ENCODE data around the gene GALNS. TPM values are rescaled to one million over a fixed set of nuclear protein-coding genes. Genes with fewer than 3 reads are reported as not detected.

GALNS gene
- polyA plus RNA-seq, 2 of the 4 experiments (the other 2 are of a cell fraction): 7.0 to 31.2 TPM

DNA sequence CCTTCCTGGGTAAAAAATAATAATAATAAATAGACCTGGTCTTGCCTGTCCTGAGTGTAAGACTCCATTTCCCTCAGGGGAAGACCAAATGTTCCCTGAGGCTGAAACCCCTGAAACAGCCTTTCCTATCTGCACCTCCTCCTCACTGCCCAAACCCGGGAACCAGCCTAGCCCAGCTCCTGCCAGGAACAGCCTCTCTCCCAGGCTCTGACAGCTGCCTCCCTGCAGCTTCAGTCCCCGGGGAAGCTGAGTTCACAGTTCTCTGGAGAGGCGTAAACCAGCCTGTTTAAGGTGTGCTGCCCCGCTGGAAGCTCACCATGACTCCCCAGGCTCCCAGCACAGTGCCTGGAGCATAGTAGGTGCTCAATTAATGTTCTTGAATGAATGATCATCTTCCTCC lies 60.5 kb downstream of the GALNS start:
- Histone ChIP-seq H3K27ac (no peak overlapping the region), H3K9me3 (no peaks in the 10 kb centered on the region), H3K4me3 (no peak overlapping the region), H3K4me2 (no peak overlapping the region), H3K4me1 (no peaks in the 10 kb centered on the region)
- ChIA-PET POLR2A (interaction anchor here (1.1 kb wide), 1 partner anchor 14 kb away, joined by 3 read pairs; no protein-coding TSS in a partner anchor), CTCF (interaction anchor here (0.6 to 6.2 kb wide), 5 partner anchors 10 to 379 kb away, joined by 3 to 41 read pairs (median 5); partner anchors contain the start of gene PIEZO1)
- TF ChIP-seq NPAS2 (CRISPR knock-in tag; IDR thresholded peaks at IDR 0.05; ENCODE audit: borderline replicate concordance) (no peak), RAD21 (conservative IDR thresholded peaks at IDR 0.05 in 1 of 2, IDR thresholded peaks at IDR 0.05 in 1 of 2) (no peak), KDM1A (IDR thresholded peaks at IDR 0.05; ENCODE audit: low read depth) (no peak), PHF8 (IDR thresholded peaks at IDR 0.05; ENCODE audit: borderline replicate concordance, low read depth) (no peak), ZC3H11A (IDR thresholded peaks at IDR 0.05) (no peak), ZFP36 (IDR thresholded peaks at IDR 0.05; ENCODE audit: borderline replicate concordance, partially characterized antibody) (no peak), CHD2 (IDR thresholded peaks at IDR 0.05; ENCODE audit: low read length, partially characterized antibody) (no peak), MAFK (IDR thresholded peaks at IDR 0.05; ENCODE audit: partially characterized antibody) (no peak), TFCP2L1 (CRISPR knock-in tag; IDR thresholded peaks at IDR 0.05) (no peak), CBX2 (IDR thresholded peaks at IDR 0.05; ENCODE audit: borderline replicate concordance, low read depth) (no peak), FOSL2 (IDR thresholded peaks at IDR 0.05) (no peak), FOSL2 (CRISPR knock-in tag; IDR thresholded peaks at IDR 0.05) (no peak), HEYL (CRISPR knock-in tag; IDR thresholded peaks at IDR 0.05) (no peak)
- TF ChIP-seq, protein P1, sequence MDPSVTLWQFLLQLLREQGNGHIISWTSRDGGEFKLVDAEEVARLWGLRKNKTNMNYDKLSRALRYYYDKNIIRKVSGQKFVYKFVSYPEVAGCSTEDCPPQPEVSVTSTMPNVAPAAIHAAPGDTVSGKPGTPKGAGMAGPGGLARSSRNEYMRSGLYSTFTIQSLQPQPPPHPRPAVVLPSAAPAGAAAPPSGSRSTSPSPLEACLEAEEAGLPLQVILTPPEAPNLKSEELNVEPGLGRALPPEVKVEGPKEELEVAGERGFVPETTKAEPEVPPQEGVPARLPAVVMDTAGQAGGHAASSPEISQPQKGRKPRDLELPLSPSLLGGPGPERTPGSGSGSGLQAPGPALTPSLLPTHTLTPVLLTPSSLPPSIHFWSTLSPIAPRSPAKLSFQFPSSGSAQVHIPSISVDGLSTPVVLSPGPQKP (IDR thresholded peaks at IDR 0.05; ENCODE audit: low read depth, low read length): no peak
- TF ChIP-seq, protein P2, sequence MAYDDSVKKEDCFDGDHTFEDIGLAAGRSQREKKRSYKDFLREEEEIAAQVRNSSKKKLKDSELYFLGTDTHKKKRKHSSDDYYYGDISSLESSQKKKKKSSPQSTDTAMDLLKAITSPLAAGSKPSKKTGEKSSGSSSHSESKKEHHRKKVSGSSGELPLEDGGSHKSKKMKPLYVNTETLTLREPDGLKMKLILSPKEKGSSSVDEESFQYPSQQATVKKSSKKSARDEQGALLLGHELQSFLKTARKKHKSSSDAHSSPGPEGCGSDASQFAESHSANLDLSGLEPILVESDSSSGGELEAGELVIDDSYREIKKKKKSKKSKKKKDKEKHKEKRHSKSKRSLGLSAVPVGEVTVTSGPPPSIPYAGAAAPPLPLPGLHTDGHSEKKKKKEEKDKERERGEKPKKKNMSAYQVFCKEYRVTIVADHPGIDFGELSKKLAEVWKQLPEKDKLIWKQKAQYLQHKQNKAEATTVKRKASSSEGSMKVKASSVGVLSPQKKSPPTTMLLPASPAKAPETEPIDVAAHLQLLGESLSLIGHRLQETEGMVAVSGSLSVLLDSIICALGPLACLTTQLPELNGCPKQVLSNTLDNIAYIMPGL (CRISPR knock-in tag; IDR thresholded peaks at IDR 0.05; ENCODE audit: borderline replicate concordance): no peak
- TF ChIP-seq, protein P3, sequence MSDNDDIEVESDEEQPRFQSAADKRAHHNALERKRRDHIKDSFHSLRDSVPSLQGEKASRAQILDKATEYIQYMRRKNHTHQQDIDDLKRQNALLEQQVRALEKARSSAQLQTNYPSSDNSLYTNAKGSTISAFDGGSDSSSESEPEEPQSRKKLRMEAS (IDR thresholded peaks at IDR 0.05): no peak
- TF ChIP-seq, protein P4, sequence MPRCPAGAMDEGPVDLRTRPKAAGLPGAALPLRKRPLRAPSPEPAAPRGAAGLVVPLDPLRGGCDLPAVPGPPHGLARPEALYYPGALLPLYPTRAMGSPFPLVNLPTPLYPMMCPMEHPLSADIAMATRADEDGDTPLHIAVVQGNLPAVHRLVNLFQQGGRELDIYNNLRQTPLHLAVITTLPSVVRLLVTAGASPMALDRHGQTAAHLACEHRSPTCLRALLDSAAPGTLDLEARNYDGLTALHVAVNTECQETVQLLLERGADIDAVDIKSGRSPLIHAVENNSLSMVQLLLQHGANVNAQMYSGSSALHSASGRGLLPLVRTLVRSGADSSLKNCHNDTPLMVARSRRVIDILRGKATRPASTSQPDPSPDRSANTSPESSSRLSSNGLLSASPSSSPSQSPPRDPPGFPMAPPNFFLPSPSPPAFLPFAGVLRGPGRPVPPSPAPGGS (IDR thresholded peaks at IDR 0.05): no peak
- TF ChIP-seq, protein P5, sequence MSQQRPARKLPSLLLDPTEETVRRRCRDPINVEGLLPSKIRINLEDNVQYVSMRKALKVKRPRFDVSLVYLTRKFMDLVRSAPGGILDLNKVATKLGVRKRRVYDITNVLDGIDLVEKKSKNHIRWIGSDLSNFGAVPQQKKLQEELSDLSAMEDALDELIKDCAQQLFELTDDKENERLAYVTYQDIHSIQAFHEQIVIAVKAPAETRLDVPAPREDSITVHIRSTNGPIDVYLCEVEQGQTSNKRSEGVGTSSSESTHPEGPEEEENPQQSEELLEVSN (IDR thresholded peaks at IDR 0.05; ENCODE audit: borderline replicate concordance, low read depth): no peak
- FAIRE-seq: no peak
- DNase-seq (ENCODE audit: low read depth in 1 of 2, low spot score in 1 of 2): no peak
- 50% methylated on average over 3 of the region's 4 CpGs for WGBS (ENCODE audit: missing lambda C conversion rate)
- no peak for ATAC-seq

DNA sequence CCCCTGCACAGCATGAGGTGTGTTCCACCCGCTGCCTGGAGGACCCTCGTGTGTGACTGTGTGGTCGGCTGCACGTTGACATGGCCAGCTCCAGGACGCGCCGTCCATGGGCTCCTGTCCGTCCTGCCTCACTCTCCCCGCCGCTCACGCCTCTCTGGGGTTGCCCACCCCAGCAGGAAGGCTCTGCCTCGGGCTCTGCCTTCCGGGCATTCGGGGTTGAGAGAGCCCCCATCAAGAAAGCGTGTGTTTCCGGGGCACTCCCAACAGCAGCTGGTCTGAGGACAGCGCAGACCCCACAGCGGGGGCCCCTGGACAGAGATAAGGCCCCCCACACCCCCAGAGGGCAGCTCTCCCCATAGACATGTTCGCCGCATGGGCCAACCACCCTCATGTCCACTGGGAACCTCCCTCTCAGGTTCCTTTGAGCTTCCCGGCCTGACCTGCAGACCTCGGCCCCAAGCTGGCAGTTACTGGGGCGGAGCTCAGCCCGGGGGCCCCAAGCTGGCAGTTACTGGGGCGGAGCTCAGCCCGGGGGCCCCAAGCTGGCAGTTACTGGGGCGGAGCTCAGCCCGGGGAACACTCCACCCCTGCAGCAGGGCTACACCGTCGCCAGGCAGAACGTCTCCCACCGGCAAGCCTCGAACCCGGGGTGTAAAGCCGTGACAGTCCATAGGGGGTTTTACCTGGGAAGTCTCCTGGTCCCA lies 63.3 kb downstream of the GALNS start:
- H3K9me3 ChIP-seq: no peaks in the 10 kb centered on the region
- no peak overlapping the region for H3K4me3 ChIP-seq
- DNase-seq (ENCODE audit: low read depth in 1 of 2, low spot score in 1 of 2): no peak
- no peak for FAIRE-seq
- WGBS (ENCODE audit: missing lambda C conversion rate): 85% methylated on average over 32 of the region's 35 CpGs
- ATAC-seq: 0 out of 6 replicates have a peak, but pooled peaks of 1 of the 2 experiments have one; percentile 6
- no peak overlapping the region for H3K27ac ChIP-seq
- ChIA-PET CTCF (interaction anchor here (1.1 to 2.3 kb wide), 3 partner anchors 9 to 19 kb away, joined by 4 to 10 read pairs (median 9); partner anchors contain the start of gene PIEZO1), POLR2A (no interaction called here)
- H3K4me2 ChIP-seq: no peak overlapping the region
- no peaks in the 10 kb centered on the region for H3K4me1 ChIP-seq
- no peak for TF ChIP-seq BHLHE40 (IDR thresholded peaks at IDR 0.05; ENCODE audit: low read depth, low read length)
- TF ChIP-seq POLR2A (IDR thresholded peaks at IDR 0.05; ENCODE audit: low read length): no peak
- TF ChIP-seq, protein P6, sequence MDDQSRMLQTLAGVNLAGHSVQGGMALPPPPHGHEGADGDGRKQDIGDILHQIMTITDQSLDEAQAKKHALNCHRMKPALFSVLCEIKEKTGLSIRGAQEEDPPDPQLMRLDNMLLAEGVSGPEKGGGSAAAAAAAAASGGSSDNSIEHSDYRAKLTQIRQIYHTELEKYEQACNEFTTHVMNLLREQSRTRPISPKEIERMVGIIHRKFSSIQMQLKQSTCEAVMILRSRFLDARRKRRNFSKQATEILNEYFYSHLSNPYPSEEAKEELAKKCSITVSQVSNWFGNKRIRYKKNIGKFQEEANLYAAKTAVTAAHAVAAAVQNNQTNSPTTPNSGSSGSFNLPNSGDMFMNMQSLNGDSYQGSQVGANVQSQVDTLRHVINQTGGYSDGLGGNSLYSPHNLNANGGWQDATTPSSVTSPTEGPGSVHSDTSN (IDR thresholded peaks at IDR 0.05): no peak
- TF ChIP-seq POLR2AphosphoS2 (conservative IDR thresholded peaks at IDR 0.05; ENCODE audit: low read length): no peak
- TF ChIP-seq PHF8 (IDR thresholded peaks at IDR 0.05; ENCODE audit: borderline replicate concordance, low read depth): no peak
- TF ChIP-seq NR3C1 (IDR thresholded peaks at IDR 0.05): no peak
